Measurements from ENCODE around the gene C4orf50.

Gene C4orf50

GRCh38 chr4:6054162-6054922 is 36.1 kb upstream of the C4orf50 start:
- ChIA-PET CTCF (no interaction called here), POLR2A (no interaction called here)
- DNase-seq (ENCODE audit: extremely low spot score): no peak
- TF ChIP-seq ELF4 (IDR thresholded peaks at IDR 0.05) (no peak), FOXK2 (IDR thresholded peaks at IDR 0.05) (no peak), FOXA1 (IDR thresholded peaks at IDR 0.05) (no peak), ARNT (IDR thresholded peaks at IDR 0.05) (no peak), L3MBTL2 (conservative IDR thresholded peaks at IDR 0.05) (no peak), SUZ12 (IDR thresholded peaks at IDR 0.05) (no peak), TARDBP (IDR thresholded peaks at IDR 0.05) (no peak), PKNOX1 (IDR thresholded peaks at IDR 0.05) (no peak), CTBP1 (IDR thresholded peaks at IDR 0.05; ENCODE audit: borderline replicate concordance) (no peak), LEF1 (IDR thresholded peaks at IDR 0.05; ENCODE audit: borderline replicate concordance) (no peak), ZNF384 (IDR thresholded peaks at IDR 0.05) (no peak), BHLHE40 (IDR thresholded peaks at IDR 0.05; ENCODE audit: borderline replicate concordance) (no peak), NFRKB (IDR thresholded peaks at IDR 0.05) (no peak), SP1 (IDR thresholded peaks at IDR 0.05) (no peak), HDGF (IDR thresholded peaks at IDR 0.05; ENCODE audit: borderline replicate concordance) (no peak)

GRCh38 chr4:6052679-6053078 is 34.4 kb upstream of the C4orf50 start:
- POLR2A ChIA-PET: interaction anchor here (0.7 kb wide), 1 partner anchor 29 kb away, joined by 3 read pairs; no protein-coding TSS in a partner anchor
- CTCF ChIA-PET: no interaction called here
- TF ChIP-seq ARNT (IDR thresholded peaks at IDR 0.05) (no peak), HDGF (IDR thresholded peaks at IDR 0.05; ENCODE audit: borderline replicate concordance) (no peak), LEF1 (IDR thresholded peaks at IDR 0.05; ENCODE audit: borderline replicate concordance) (no peak), NFRKB (IDR thresholded peaks at IDR 0.05) (no peak), L3MBTL2 (conservative IDR thresholded peaks at IDR 0.05) (no peak), PKNOX1 (IDR thresholded peaks at IDR 0.05) (no peak), BHLHE40 (IDR thresholded peaks at IDR 0.05; ENCODE audit: borderline replicate concordance) (no peak), FOXK2 (IDR thresholded peaks at IDR 0.05) (no peak), FOXA1 (IDR thresholded peaks at IDR 0.05) (no peak), ELF4 (IDR thresholded peaks at IDR 0.05) (no peak), FOXM1 (IDR thresholded peaks at IDR 0.05; ENCODE audit: borderline replicate concordance) (no peak), SP1 (IDR thresholded peaks at IDR 0.05) (no peak), SUZ12 (IDR thresholded peaks at IDR 0.05) (no peak), CTBP1 (IDR thresholded peaks at IDR 0.05; ENCODE audit: borderline replicate concordance) (no peak)
- no peak for DNase-seq (ENCODE audit: extremely low spot score)

- ChIA-PET CTCF (interaction anchor here (0.7 kb wide), 1 partner anchor 10 kb away, joined by 3 read pairs; no protein-coding TSS in a partner anchor), POLR2A (no interaction called here)
- no peak for TF ChIP-seq PKNOX1 (IDR thresholded peaks at IDR 0.05)
- TF ChIP-seq NFRKB (IDR thresholded peaks at IDR 0.05): no peak
- TF ChIP-seq ZNF384 (IDR thresholded peaks at IDR 0.05): no peak
- no peak for TF ChIP-seq TARDBP (IDR thresholded peaks at IDR 0.05)
- TF ChIP-seq CTBP1 (IDR thresholded peaks at IDR 0.05; ENCODE audit: borderline replicate concordance): no peak
- TF ChIP-seq ARNT (IDR thresholded peaks at IDR 0.05): no peak
- TF ChIP-seq L3MBTL2 (conservative IDR thresholded peaks at IDR 0.05): no peak
- TF ChIP-seq BHLHE40 (IDR thresholded peaks at IDR 0.05; ENCODE audit: borderline replicate concordance): no peak
- no peak for TF ChIP-seq FOXA1 (IDR thresholded peaks at IDR 0.05)
- TF ChIP-seq LEF1 (IDR thresholded peaks at IDR 0.05; ENCODE audit: borderline replicate concordance): no peak
- no peak for TF ChIP-seq ELF4 (IDR thresholded peaks at IDR 0.05)
- no peak for TF ChIP-seq HDGF (IDR thresholded peaks at IDR 0.05; ENCODE audit: borderline replicate concordance)
- TF ChIP-seq SP1 (IDR thresholded peaks at IDR 0.05): no peak
Observed at GRCh38 chr4:6050551-6050950, 32.3 kb upstream of the C4orf50 start.

GRCh38 chr4:6049985-6050384 is 31.8 kb upstream of the C4orf50 start:
- TF ChIP-seq LEF1 (IDR thresholded peaks at IDR 0.05; ENCODE audit: borderline replicate concordance): no peak
- TF ChIP-seq FOXK2 (IDR thresholded peaks at IDR 0.05): no peak
- TF ChIP-seq SP1 (IDR thresholded peaks at IDR 0.05): no peak
- TF ChIP-seq FOXA1 (IDR thresholded peaks at IDR 0.05): no peak
- no peak for TF ChIP-seq L3MBTL2 (conservative IDR thresholded peaks at IDR 0.05)
- no peak for TF ChIP-seq PKNOX1 (IDR thresholded peaks at IDR 0.05)
- no peak for TF ChIP-seq CTBP1 (IDR thresholded peaks at IDR 0.05; ENCODE audit: borderline replicate concordance)
- TF ChIP-seq ARNT (IDR thresholded peaks at IDR 0.05): no peak
- DNase-seq (ENCODE audit: extremely low spot score): no peak
- ChIA-PET POLR2A (no interaction called here), CTCF (interaction anchor here (0.7 kb wide), 1 partner anchor 11 kb away, joined by 3 read pairs; no protein-coding TSS in a partner anchor)

More at GRCh38 chr4:6050551-6050950, 32.3 kb upstream of the C4orf50 start:
- no peak for DNase-seq (ENCODE audit: extremely low spot score)

- POLR2A ChIA-PET: no interaction called here
- DNase-seq (ENCODE audit: extremely low spot score): no peak
- TF ChIP-seq BHLHE40 (IDR thresholded peaks at IDR 0.05; ENCODE audit: borderline replicate concordance) (no peak), L3MBTL2 (conservative IDR thresholded peaks at IDR 0.05) (no peak), ZNF384 (IDR thresholded peaks at IDR 0.05) (no peak), SUZ12 (IDR thresholded peaks at IDR 0.05) (no peak), FOXA1 (IDR thresholded peaks at IDR 0.05) (no peak), CTBP1 (IDR thresholded peaks at IDR 0.05; ENCODE audit: borderline replicate concordance) (no peak), NFRKB (IDR thresholded peaks at IDR 0.05) (no peak), FOXM1 (IDR thresholded peaks at IDR 0.05; ENCODE audit: borderline replicate concordance) (no peak), FOXK2 (IDR thresholded peaks at IDR 0.05) (no peak), HDGF (IDR thresholded peaks at IDR 0.05; ENCODE audit: borderline replicate concordance) (no peak), ELF4 (IDR thresholded peaks at IDR 0.05) (no peak), SP1 (IDR thresholded peaks at IDR 0.05) (no peak), ARNT (IDR thresholded peaks at IDR 0.05) (no peak), LEF1 (IDR thresholded peaks at IDR 0.05; ENCODE audit: borderline replicate concordance) (no peak), PKNOX1 (IDR thresholded peaks at IDR 0.05) (no peak), TARDBP (IDR thresholded peaks at IDR 0.05) (no peak)
- CTCF ChIA-PET: no interaction called here
Observed at GRCh38 chr4:6049278-6049677, 31.0 kb upstream of the C4orf50 start.
